HS-27A (cell line): ENCODE data around the gene ZER1.
A peak's percentile ranks its signal among the peaks of the same experiment; 100 is the strongest.
"Not testable (repeated sequence)": the region's sequence is repeated elsewhere in the genome, so short reads cannot be mapped to it uniquely, and the experiment has no call there.

Experiments
- DNase-seq: peaks from one replicate; pipeline ENCODE4 v3.0.0-alpha.2; 2012; ENCODE audit warnings: low read depth, missing footprints

ZER1 gene

GRCh38 chr9:128771745-128772519 is at the start of gene ZER1:
Gene ZER1 (minus strand): TSS chr9:128771927. CDS start chr9:128755565, 16,362 bp downstream.
- peak; percentile 47 for DNase-seq

GRCh38 chr9:128820665-128821583 is 49.2 kb upstream of the ZER1 start:
- no peak for DNase-seq

- DNase-seq: no peak
These were observed 48.3 kb upstream of the ZER1 start for GRCh38 chr9:128819716-128820664.

- DNase-seq: no peak
These were observed 47.4 kb upstream of the ZER1 start for GRCh38 chr9:128818839-128819715.

- DNase-seq: peak; percentile 95
These were observed 46.5 kb upstream of the ZER1 start, which contains the start of gene ENDOG for GRCh38 chr9:128818099-128818838. Gene ENDOG (plus strand): TSS chr9:128818500. CDS start chr9:128818685, 185 bp downstream.

GRCh38 chr9:128810873-128811272 is 39.1 kb upstream of the ZER1 start:
- DNase-seq: no peak

- no peak for DNase-seq
These were observed 38.1 kb upstream of the ZER1 start for GRCh38 chr9:128809831-128810230.

GRCh38 chr9:128809036-128809599 is 37.4 kb upstream of the ZER1 start:
- DNase-seq: no peak

GRCh38 chr9:128808543-128808942 is 36.8 kb upstream of the ZER1 start:
- DNase-seq: no peak

GRCh38 chr9:128807827-128808226 is 36.1 kb upstream of the ZER1 start:
- no peak for DNase-seq

- DNase-seq: no peak
These were observed 33.9 kb upstream of the ZER1 start for GRCh38 chr9:128805661-128806060.

- no peak for DNase-seq
These were observed 30.8 kb upstream of the ZER1 start for GRCh38 chr9:128802482-128802881.

GRCh38 chr9:128800061-128800460 is 28.3 kb upstream of the ZER1 start:
- no peak for DNase-seq

GRCh38 chr9:128798896-128799295 is 27.2 kb upstream of the ZER1 start:
- no peak for DNase-seq

- DNase-seq: not testable (repeated sequence)
These were observed 23.2 kb upstream of the ZER1 start for GRCh38 chr9:128794961-128795360.

- no peak for DNase-seq
These were observed 21.4 kb upstream of the ZER1 start for GRCh38 chr9:128792978-128793686.

GRCh38 chr9:128792134-128792533 is 20.4 kb upstream of the ZER1 start:
- DNase-seq: no peak

GRCh38 chr9:128790536-128790935 is 18.8 kb upstream of the ZER1 start:
- no peak for DNase-seq

GRCh38 chr9:128788445-128788844 is 16.7 kb upstream of the ZER1 start:
- no peak for DNase-seq
